GM23338 (cell line): ENCODE measurements around the gene TEX53. TPM values are rescaled to one million over a fixed set of nuclear protein-coding genes. Genes with fewer than 3 reads are reported as not detected.

ENCODE experiments used
- ATAC-seq: fragments of 200-7000 bp; cut with Tn5 transposase; 3 replicates; pipeline ENCODE4 v1.9.1; 2020
- DNase-seq: peaks from one replicate; pipeline ENCODE4 v3.0.0-alpha.2; 2015; ENCODE audit warnings: low spot score
- H2AFZ ChIP-seq: fragments of 200-600 bp; sonication (generic); 2 replicates; pipeline ENCODE4 v1.8.0; 2016; ENCODE audit warnings: antibody characterized with exemption, mild to moderate bottlenecking, moderate library complexity
- H3F3A ChIP-seq: fragments of 200-600 bp; sonication (generic); replicated peaks from 2 replicates; pipeline ENCODE4 v1.8.0; 2017; ENCODE audit warnings: antibody characterized with exemption, mixed run types, low read depth
- H3K27ac ChIP-seq: fragments of 200-600 bp; sonication (generic); 2 replicates; pipeline ENCODE4 v1.6.1; 2016; ENCODE audit warnings: low read depth
- H3K27me3 ChIP-seq: fragments of 200-600 bp; sonication (generic); 2 replicates; pipeline ENCODE4 v1.8.0; 2016; ENCODE audit warnings: mild to moderate bottlenecking, mixed run types, moderate library complexity; ENCODE audit not compliant: insufficient read depth
- H3K36me3 ChIP-seq: fragments of 200-600 bp; sonication (generic); 2 replicates; pipeline ENCODE4 v1.8.0; 2016; ENCODE audit warnings: mild to moderate bottlenecking; ENCODE audit not compliant: insufficient read depth
- H3K4me1 ChIP-seq: fragments of 200-600 bp; sonication (generic); 2 replicates; pipeline ENCODE4 v1.8.0; 2016; ENCODE audit warnings: mild to moderate bottlenecking, moderate library complexity; ENCODE audit not compliant: insufficient read depth
- H3K4me2 ChIP-seq: fragments of 200-600 bp; sonication (generic); 2 replicates; pipeline ENCODE4 v1.7.1; 2017; ENCODE audit warnings: mixed run types
- H3K4me3 ChIP-seq: fragments of 200-600 bp; sonication (generic); 2 replicates; pipeline ENCODE4 v1.6.1; 2016; ENCODE audit warnings: mixed run types
- H3K79me2 ChIP-seq: fragments of 200-600 bp; sonication (generic); replicated peaks from 2 replicates; pipeline ENCODE4 v1.8.0; 2017; ENCODE audit warnings: mild to moderate bottlenecking; ENCODE audit not compliant: insufficient read depth
- H3K9me2 ChIP-seq: fragments of 200-600 bp; sonication (generic); 2 replicates; pipeline ENCODE4 v1.8.0; 2017; ENCODE audit not compliant: insufficient read depth
- H4K20me1 ChIP-seq: fragments of 200-600 bp; sonication (generic); replicated peaks from 2 replicates; pipeline ENCODE4 v1.8.0; 2017; ENCODE audit warnings: mild to moderate bottlenecking; ENCODE audit not compliant: insufficient read depth
- H3K27ac Mint-ChIP-seq: 2 replicates; pipeline ENCODE4 v1.8.0; 2020; ENCODE audit warnings: inconsistent platforms, mild to moderate bottlenecking, moderate library complexity, mixed read lengths
- H3K27me3 Mint-ChIP-seq: 3 replicates; pipeline ENCODE4 v1.8.0; 2022; ENCODE audit warnings: low read depth, mild to moderate bottlenecking, moderate library complexity, mixed read lengths, inconsistent platforms; ENCODE audit not compliant: insufficient read depth, poor library complexity
- H3K36me3 Mint-ChIP-seq: 3 replicates; pipeline ENCODE4 v1.8.0; 2021; ENCODE audit warnings: low read depth, mild to moderate bottlenecking, inconsistent platforms, moderate library complexity, mixed read lengths
- H3K4me1 Mint-ChIP-seq: 3 replicates; pipeline ENCODE4 v1.8.0; 2020; ENCODE audit warnings: mild to moderate bottlenecking, inconsistent platforms, mixed read lengths
- H3K4me3 Mint-ChIP-seq: 3 replicates; pipeline ENCODE4 v1.8.0; 2021; ENCODE audit warnings: moderate library complexity, mild to moderate bottlenecking, inconsistent platforms, mixed read lengths
- H3K9me3 Mint-ChIP-seq: 3 replicates; pipeline ENCODE4 v1.8.0; 2020; ENCODE audit warnings: moderate library complexity, mild to moderate bottlenecking, inconsistent platforms, mixed read lengths
- EZH2 ChIP-seq: fragments of 200-600 bp; sonication (generic); IDR thresholded peaks from one replicate; pipeline ENCODE4 v1.8.0; 2017; ENCODE audit warnings: antibody characterized with exemption, mild to moderate bottlenecking, low read depth; ENCODE audit not compliant: unreplicated experiment
- EZH2phosphoT487 ChIP-seq: fragments of 200-600 bp; sonication (generic); IDR thresholded peaks from one replicate; pipeline ENCODE4 v1.8.1; 2018; ENCODE audit warnings: antibody characterized with exemption; ENCODE audit not compliant: unreplicated experiment
- STAT1 ChIP-seq: IDR thresholded peaks from one replicate; pipeline ENCODE4 v1.6.1; 2016; ENCODE audit warnings: antibody characterized with exemption; ENCODE audit not compliant: unreplicated experiment
- ZNF114 ChIP-seq: fragments of 250-450 bp; sonication (Bioruptor Pico); IDR thresholded peaks from 2 replicates; pipeline ENCODE4 v1.5.0; 2020; ENCODE audit warnings: mild to moderate bottlenecking, moderate library complexity
- ZNF331 ChIP-seq: fragments of 250-450 bp; sonication (Bioruptor Pico); IDR thresholded peaks from 2 replicates; pipeline ENCODE4 v1.5.0; 2020; ENCODE audit warnings: low read depth, mild to moderate bottlenecking, moderate library complexity
- polyA plus RNA-seq: library from polyadenylated mRNA; unstranded; fragments of >200 nt; fragmentation: Nextera tagmentation; extraction: Ambion mirVana; gene quantifications from 2 replicates; pipeline ENCODE4 v1.2.1, GENCODE V29; 2016
- total RNA-seq: library from RNA; depleted of rRNA; stranded (reverse); fragments of >200 nt; shearing (Covaris generic); gene quantifications from 2 replicates; pipeline ENCODE4 v1.2.3, GENCODE V29; 2014
- TF ChIP-seq, protein P1 (sequence below): IDR thresholded peaks from 2 replicates; pipeline ENCODE4 v1.6.1; 2016; ENCODE audit warnings: antibody characterized with exemption
- TF ChIP-seq, protein P2 (sequence below): IDR thresholded peaks from one replicate; pipeline ENCODE4 v1.6.1; 2018; ENCODE audit warnings: antibody characterized with exemption; ENCODE audit not compliant: unreplicated experiment
- TF ChIP-seq, protein P3 (sequence below), 2 experiments: fragments of 200-600 bp in 1 of 2; sonication (generic) in 1 of 2; conservative IDR thresholded peaks; 2 replicates each; pipeline versions ENCODE4 v1.5.1 to v1.6.1; 2016 to 2017; ENCODE audit warnings: antibody characterized with exemption in 2 of 2, low read depth in 2 of 2, mild to moderate bottlenecking in 2 of 2, moderate library complexity in 1 of 2

The TEX53 gene
- total and polyA plus RNA-seq, 2 experiments from 2014 or later, result not detected

DNA sequence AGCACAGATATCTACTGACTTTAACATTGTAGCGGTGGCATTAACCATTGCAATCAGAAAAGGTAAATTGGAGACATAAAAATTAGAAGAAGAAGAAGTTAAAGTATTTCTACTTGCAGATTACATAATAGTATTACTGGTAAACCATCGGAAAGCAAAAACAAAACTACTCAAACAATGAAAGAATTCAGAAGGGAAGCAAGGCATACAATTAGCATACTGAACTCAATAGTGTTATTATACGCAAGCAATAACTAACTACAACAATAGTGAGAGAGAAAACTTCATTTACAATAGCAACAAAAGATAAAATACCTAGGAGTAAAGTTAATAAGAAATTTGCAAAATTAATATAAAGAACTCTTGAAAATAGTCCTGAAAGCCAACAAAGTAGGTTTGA is 6.6 kb upstream of the TEX53 start:
- Histone ChIP-seq H4K20me1 (no peaks in the 10 kb centered on the region), H3K4me1 (no peaks in the 10 kb centered on the region; the same call in 1 of the 2 replicates), H3K79me2 (no peaks in the 10 kb centered on the region), H3F3A (no peaks in the 10 kb centered on the region), H3K36me3 (no peaks in the 10 kb centered on the region), H3K9me2 (no peaks in the 10 kb centered on the region), H3K4me3 (no peak overlapping the region), H3K27ac (no peak overlapping the region), H3K27me3 (no peaks in the 10 kb centered on the region), H2AFZ (no peak overlapping the region), H3K4me2 (no peak overlapping the region)
- H3K27me3 Mint-ChIP-seq, result peaks cover 7% of the 10 kb centered on the region
- ATAC-seq (no peak), DNase-seq (no peak)
- TF ChIP-seq EZH2, result no peak
- no peak for TF ChIP-seq STAT1
- no peak for TF ChIP-seq ZNF331
- TF ChIP-seq, protein P1, sequence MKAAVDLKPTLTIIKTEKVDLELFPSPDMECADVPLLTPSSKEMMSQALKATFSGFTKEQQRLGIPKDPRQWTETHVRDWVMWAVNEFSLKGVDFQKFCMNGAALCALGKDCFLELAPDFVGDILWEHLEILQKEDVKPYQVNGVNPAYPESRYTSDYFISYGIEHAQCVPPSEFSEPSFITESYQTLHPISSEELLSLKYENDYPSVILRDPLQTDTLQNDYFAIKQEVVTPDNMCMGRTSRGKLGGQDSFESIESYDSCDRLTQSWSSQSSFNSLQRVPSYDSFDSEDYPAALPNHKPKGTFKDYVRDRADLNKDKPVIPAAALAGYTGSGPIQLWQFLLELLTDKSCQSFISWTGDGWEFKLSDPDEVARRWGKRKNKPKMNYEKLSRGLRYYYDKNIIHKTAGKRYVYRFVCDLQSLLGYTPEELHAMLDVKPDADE, result no peak
- TF ChIP-seq, protein P2, sequence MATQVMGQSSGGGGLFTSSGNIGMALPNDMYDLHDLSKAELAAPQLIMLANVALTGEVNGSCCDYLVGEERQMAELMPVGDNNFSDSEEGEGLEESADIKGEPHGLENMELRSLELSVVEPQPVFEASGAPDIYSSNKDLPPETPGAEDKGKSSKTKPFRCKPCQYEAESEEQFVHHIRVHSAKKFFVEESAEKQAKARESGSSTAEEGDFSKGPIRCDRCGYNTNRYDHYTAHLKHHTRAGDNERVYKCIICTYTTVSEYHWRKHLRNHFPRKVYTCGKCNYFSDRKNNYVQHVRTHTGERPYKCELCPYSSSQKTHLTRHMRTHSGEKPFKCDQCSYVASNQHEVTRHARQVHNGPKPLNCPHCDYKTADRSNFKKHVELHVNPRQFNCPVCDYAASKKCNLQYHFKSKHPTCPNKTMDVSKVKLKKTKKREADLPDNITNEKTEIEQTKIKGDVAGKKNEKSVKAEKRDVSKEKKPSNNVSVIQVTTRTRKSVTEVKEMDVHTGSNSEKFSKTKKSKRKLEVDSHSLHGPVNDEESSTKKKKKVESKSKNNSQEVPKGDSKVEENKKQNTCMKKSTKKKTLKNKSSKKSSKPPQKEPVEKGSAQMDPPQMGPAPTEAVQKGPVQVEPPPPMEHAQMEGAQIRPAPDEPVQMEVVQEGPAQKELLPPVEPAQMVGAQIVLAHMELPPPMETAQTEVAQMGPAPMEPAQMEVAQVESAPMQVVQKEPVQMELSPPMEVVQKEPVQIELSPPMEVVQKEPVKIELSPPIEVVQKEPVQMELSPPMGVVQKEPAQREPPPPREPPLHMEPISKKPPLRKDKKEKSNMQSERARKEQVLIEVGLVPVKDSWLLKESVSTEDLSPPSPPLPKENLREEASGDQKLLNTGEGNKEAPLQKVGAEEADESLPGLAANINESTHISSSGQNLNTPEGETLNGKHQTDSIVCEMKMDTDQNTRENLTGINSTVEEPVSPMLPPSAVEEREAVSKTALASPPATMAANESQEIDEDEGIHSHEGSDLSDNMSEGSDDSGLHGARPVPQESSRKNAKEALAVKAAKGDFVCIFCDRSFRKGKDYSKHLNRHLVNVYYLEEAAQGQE, result no peak
- no peak for TF ChIP-seq ZNF114 (CRISPR knock-in tag)
- TF ChIP-seq EZH2phosphoT487, result no peak
- H3K4me1 Mint-ChIP-seq, result peaks cover 11% of the 10 kb centered on the region
- no peak overlapping the region for H3K27ac Mint-ChIP-seq
- no peaks in the 10 kb centered on the region for H3K9me3 Mint-ChIP-seq
- H3K4me3 Mint-ChIP-seq, result no peak overlapping the region
- H3K36me3 Mint-ChIP-seq, result no peaks in the 10 kb centered on the region; the same call in 2 of the 3 replicates

DNA sequence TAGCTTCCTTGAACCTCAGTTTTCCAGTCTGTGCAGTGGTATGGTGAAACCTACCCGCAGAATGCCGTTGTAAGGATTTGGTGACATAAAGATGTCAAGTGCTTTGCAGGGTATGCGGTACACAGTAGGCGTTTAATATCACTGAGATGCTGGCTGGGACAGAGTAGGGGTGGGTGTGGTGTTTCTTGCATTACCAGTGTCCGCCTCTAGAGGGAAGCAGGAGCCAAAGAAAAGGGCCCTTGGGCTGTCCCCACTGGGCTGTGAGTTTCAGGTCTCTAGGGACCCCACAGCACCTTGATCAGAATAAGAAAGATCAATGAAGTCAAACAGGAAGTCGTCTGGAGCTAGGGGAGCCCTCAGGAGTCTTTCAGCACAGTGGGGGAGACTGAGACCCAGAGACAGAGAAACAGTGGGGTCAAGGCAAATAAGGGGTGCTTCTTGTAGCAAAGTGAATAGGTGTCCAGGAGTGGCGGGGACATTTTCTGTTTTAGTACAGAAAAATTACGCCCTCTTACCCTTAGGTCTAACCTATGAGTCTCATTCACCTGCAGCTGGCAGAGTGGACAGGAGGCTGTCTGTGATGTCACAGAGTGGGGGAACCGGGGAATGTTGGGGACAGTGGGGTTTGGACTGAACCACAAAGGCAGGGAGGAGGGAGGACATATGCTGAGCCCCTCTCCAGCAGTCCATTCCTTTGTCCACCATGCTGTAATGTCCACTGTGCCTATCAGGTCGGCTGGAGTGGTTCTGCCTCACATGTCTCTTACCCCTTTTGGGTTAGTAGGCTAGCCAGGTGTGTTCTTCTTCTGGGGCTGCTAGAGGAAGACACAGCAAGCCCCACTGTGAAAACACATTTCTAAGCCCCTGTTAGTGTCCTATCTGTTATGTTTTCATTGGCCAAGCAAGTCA is 4.7 kb upstream of the TEX53 start:
- ATAC-seq, result peak; percentile 98
- no peak overlapping the region for H3K27ac Mint-ChIP-seq
- TF ChIP-seq, protein P3, sequence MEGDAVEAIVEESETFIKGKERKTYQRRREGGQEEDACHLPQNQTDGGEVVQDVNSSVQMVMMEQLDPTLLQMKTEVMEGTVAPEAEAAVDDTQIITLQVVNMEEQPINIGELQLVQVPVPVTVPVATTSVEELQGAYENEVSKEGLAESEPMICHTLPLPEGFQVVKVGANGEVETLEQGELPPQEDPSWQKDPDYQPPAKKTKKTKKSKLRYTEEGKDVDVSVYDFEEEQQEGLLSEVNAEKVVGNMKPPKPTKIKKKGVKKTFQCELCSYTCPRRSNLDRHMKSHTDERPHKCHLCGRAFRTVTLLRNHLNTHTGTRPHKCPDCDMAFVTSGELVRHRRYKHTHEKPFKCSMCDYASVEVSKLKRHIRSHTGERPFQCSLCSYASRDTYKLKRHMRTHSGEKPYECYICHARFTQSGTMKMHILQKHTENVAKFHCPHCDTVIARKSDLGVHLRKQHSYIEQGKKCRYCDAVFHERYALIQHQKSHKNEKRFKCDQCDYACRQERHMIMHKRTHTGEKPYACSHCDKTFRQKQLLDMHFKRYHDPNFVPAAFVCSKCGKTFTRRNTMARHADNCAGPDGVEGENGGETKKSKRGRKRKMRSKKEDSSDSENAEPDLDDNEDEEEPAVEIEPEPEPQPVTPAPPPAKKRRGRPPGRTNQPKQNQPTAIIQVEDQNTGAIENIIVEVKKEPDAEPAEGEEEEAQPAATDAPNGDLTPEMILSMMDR (conservative IDR thresholded peaks at IDR 0.05; ENCODE audit: low read depth in 2 of 2), result peak; percentile 79 to 87

More for the DNA sequence above, 4.7 kb upstream of the TEX53 start:
- no peaks in the 10 kb centered on the region for H3K36me3 ChIP-seq
- no peak overlapping the region for H3K4me3 Mint-ChIP-seq
- H3K27me3 ChIP-seq, result no peaks in the 10 kb centered on the region
- H2AFZ ChIP-seq, result peak overlapping the region; percentile 94
- H3K4me2 ChIP-seq, result 0 out of 2 replicates have a peak overlapping the region, but pooled peaks have one; percentile 28
- H3K27me3 Mint-ChIP-seq, result peaks cover 8% of the 10 kb centered on the region
- H3K36me3 Mint-ChIP-seq, result no peaks in the 10 kb centered on the region; the same call in 2 of the 3 replicates
- H3F3A ChIP-seq, result no peaks in the 10 kb centered on the region
- no peaks in the 10 kb centered on the region for H3K9me2 ChIP-seq
- H3K4me1 Mint-ChIP-seq, result peaks cover 11% of the 10 kb centered on the region
- H3K27ac ChIP-seq, result no peak overlapping the region
- H3K9me3 Mint-ChIP-seq, result no peaks in the 10 kb centered on the region
- H3K4me3 ChIP-seq, result no peak overlapping the region
- H4K20me1 ChIP-seq, result no peaks in the 10 kb centered on the region
- peak; percentile 89 for DNase-seq
- H3K4me1 ChIP-seq, result no peaks in the 10 kb centered on the region; the same call in 1 of the 2 replicates
- H3K79me2 ChIP-seq, result no peaks in the 10 kb centered on the region
